SK-N-SH treated with all-trans-retinoic acid at 6 μM for 48 hours (cell line): Measurements from ENCODE around the gene SDCCAG8.

ENCODE experiments used
- ATAC-seq: fragments of 200-7000 bp; cut with Tn5 transposase; 3 replicates; pipeline ENCODE4 v1.9.1; 2020; ENCODE audit warnings: mild to moderate bottlenecking, moderate library complexity
- ARNTL ChIP-seq: fragments of 450-650 bp; formaldehyde crosslinking; IDR thresholded peaks from 2 replicates; pipeline ENCODE4 v1.5.0; 2020; ENCODE audit warnings: low read depth, mild to moderate bottlenecking, moderate library complexity, borderline replicate concordance
- BACH2 ChIP-seq: fragments of 250-450 bp; sonication (Bioruptor Pico); IDR thresholded peaks from 2 replicates; pipeline ENCODE4 v1.9.0; 2021; ENCODE audit warnings: mild to moderate bottlenecking, borderline replicate concordance
- CSDC2 ChIP-seq: fragments of 250-450 bp; sonication (Bioruptor Pico); IDR thresholded peaks from 2 replicates; pipeline ENCODE4 v1.5.0; 2020; ENCODE audit warnings: mild to moderate bottlenecking, moderate library complexity
- GLIS3 ChIP-seq: fragments of 250-450 bp; sonication (Bioruptor Pico); IDR thresholded peaks from 2 replicates; pipeline ENCODE4 v1.5.0; 2020; ENCODE audit warnings: mild to moderate bottlenecking, moderate library complexity
- ISL1 ChIP-seq: fragments of 250-450 bp; sonication (Bioruptor Pico); IDR thresholded peaks from 2 replicates; pipeline ENCODE4 v2.1.2; 2022; ENCODE audit warnings: mild to moderate bottlenecking, moderate library complexity
- OSR1 ChIP-seq: fragments of 250-450 bp; sonication (Bioruptor Pico); IDR thresholded peaks from 2 replicates; pipeline ENCODE4 v1.8.0; 2022; ENCODE audit warnings: moderate library complexity, mild to moderate bottlenecking, inconsistent platforms
- PATZ1 ChIP-seq: fragments of 250-450 bp; sonication (Bioruptor Pico); IDR thresholded peaks from 2 replicates; pipeline ENCODE4 v1.8.0; 2020; ENCODE audit warnings: mild to moderate bottlenecking, moderate library complexity, borderline replicate concordance
- POU6F1 ChIP-seq: fragments of 250-450 bp; sonication (Bioruptor Pico); IDR thresholded peaks from 2 replicates; pipeline ENCODE4 v1.8.0; 2021; ENCODE audit warnings: low read depth, mild to moderate bottlenecking, moderate library complexity, borderline replicate concordance
- PPARA ChIP-seq: fragments of 250-450 bp; sonication (Bioruptor Pico); IDR thresholded peaks from 2 replicates; pipeline ENCODE4 v1.5.0; 2020; ENCODE audit warnings: mild to moderate bottlenecking, borderline replicate concordance
- RARB ChIP-seq: fragments of 250-450 bp; sonication (Bioruptor Pico); IDR thresholded peaks from 2 replicates; pipeline ENCODE4 v1.8.0; 2021; ENCODE audit warnings: mild to moderate bottlenecking, moderate library complexity
- SNAI2 ChIP-seq: fragments of 250-450 bp; sonication (Bioruptor Pico); IDR thresholded peaks from 2 replicates; pipeline ENCODE4 v1.5.0; 2020; ENCODE audit warnings: mild to moderate bottlenecking, moderate library complexity
- TCF4 ChIP-seq: fragments of 250-450 bp; sonication (Bioruptor Pico); IDR thresholded peaks from 2 replicates; pipeline ENCODE4 v1.8.0; 2021; ENCODE audit warnings: mild to moderate bottlenecking, moderate library complexity, borderline replicate concordance
- TOX ChIP-seq: fragments of 250-450 bp; sonication (Bioruptor Pico); IDR thresholded peaks from 2 replicates; pipeline ENCODE4 v1.8.0; 2021; ENCODE audit warnings: mild to moderate bottlenecking, moderate library complexity, borderline replicate concordance
- ZC3H10 ChIP-seq: fragments of 250-450 bp; sonication (Bioruptor Pico); IDR thresholded peaks from 2 replicates; pipeline ENCODE4 v1.5.1; 2021; ENCODE audit warnings: mild to moderate bottlenecking, moderate library complexity
- ZFP3 ChIP-seq: fragments of 250-450 bp; sonication (Bioruptor Pico); IDR thresholded peaks from 2 replicates; pipeline ENCODE4 v1.5.0; 2020; ENCODE audit warnings: mild to moderate bottlenecking, moderate library complexity
- ZFP30 ChIP-seq: fragments of 450-650 bp; formaldehyde crosslinking; IDR thresholded peaks from 2 replicates; pipeline ENCODE4 v1.5.0; 2022; ENCODE audit warnings: mild to moderate bottlenecking, moderate library complexity
- ZNF565 ChIP-seq: fragments of 450-650 bp; formaldehyde crosslinking; conservative IDR thresholded peaks from 2 replicates; pipeline ENCODE4 v1.5.0; 2020; ENCODE audit warnings: low read depth, mild to moderate bottlenecking, moderate library complexity
- ZNF70 ChIP-seq: fragments of 450-650 bp; formaldehyde crosslinking; IDR thresholded peaks from 2 replicates; pipeline ENCODE4 v1.5.0; 2020; ENCODE audit warnings: mild to moderate bottlenecking, moderate library complexity
- ZNF8 ChIP-seq: fragments of 450-650 bp; formaldehyde crosslinking; IDR thresholded peaks from 2 replicates; pipeline ENCODE4 v1.5.0; 2020; ENCODE audit warnings: mild to moderate bottlenecking, moderate library complexity
- TF ChIP-seq, protein P1 (sequence below): fragments of 250-450 bp; sonication (Bioruptor Pico); IDR thresholded peaks from 2 replicates; pipeline ENCODE4 v1.5.1; 2021; ENCODE audit warnings: mild to moderate bottlenecking, moderate library complexity
- TF ChIP-seq, protein P2 (sequence below): fragments of 250-450 bp; sonication (Bioruptor Pico); IDR thresholded peaks from 2 replicates; pipeline ENCODE4 v1.5.1; 2020; ENCODE audit warnings: low read depth, mild to moderate bottlenecking, moderate library complexity

SDCCAG8 gene

GRCh38 chr1:243275316-243275715 lies 19.5 kb downstream of the SDCCAG8 start:
- TF ChIP-seq ARNTL (CRISPR knock-in tag) (no peak), RARB (CRISPR knock-in tag) (no peak), TCF4 (no peak), ZNF8 (CRISPR knock-in tag) (no peak), GLIS3 (no peak), ZNF70 (CRISPR knock-in tag) (no peak), ZFP3 (CRISPR knock-in tag) (no peak), BACH2 (no peak), PATZ1 (CRISPR knock-in tag) (no peak), ZC3H10 (CRISPR knock-in tag) (no peak), ISL1 (CRISPR knock-in tag) (no peak), OSR1 (CRISPR knock-in tag) (no peak)
- TF ChIP-seq, protein P1, sequence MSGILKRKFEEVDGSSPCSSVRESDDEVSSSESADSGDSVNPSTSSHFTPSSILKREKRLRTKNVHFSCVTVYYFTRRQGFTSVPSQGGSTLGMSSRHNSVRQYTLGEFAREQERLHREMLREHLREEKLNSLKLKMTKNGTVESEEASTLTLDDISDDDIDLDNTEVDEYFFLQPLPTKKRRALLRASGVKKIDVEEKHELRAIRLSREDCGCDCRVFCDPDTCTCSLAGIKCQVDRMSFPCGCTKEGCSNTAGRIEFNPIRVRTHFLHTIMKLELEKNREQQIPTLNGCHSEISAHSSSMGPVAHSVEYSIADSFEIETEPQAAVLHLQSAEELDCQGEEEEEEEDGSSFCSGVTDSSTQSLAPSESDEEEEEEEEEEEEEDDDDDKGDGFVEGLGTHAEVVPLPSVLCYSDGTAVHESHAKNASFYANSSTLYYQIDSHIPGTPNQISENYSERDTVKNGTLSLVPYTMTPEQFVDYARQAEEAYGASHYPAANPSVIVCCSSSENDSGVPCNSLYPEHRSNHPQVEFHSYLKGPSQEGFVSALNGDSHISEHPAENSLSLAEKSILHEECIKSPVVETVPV, result no peak
- TF ChIP-seq, protein P2, sequence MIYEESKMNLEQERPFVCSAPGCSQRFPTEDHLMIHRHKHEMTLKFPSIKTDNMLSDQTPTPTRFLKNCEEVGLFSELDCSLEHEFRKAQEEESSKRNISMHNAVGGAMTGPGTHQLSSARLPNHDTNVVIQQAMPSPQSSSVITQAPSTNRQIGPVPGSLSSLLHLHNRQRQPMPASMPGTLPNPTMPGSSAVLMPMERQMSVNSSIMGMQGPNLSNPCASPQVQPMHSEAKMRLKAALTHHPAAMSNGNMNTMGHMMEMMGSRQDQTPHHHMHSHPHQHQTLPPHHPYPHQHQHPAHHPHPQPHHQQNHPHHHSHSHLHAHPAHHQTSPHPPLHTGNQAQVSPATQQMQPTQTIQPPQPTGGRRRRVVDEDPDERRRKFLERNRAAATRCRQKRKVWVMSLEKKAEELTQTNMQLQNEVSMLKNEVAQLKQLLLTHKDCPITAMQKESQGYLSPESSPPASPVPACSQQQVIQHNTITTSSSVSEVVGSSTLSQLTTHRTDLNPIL (CRISPR knock-in tag), result no peak
- no peak for ATAC-seq

DNA sequence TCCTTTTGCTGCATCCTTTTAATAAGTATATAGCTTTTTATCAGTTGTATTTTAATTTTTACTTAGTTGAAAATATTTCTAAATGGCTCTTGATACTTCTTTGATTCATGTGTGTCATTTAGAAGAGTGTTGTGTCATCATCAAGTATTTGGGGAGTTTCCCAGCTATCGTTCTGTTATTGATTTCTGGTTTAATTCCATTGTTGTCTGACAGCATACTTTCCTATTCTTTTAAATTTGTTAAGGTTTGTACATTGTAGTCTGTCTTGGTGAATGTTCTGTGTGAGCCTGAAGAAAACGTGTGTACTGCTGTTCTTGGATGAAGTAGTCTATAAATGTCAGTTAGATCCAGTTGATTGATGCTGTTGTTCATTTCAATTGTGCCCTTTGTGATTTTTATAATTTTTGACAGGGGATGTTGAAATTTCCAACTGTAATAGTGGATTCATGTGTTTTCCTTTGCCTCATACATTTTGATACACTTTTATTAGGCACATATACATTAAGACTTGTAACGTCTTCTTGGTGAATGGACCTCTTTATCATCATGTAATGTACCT lies 24.8 kb downstream of the SDCCAG8 start:
- no peak for ATAC-seq
- TF ChIP-seq PPARA (CRISPR knock-in tag) (no peak), GLIS3 (no peak), PATZ1 (CRISPR knock-in tag) (no peak), RARB (CRISPR knock-in tag) (no peak), ISL1 (CRISPR knock-in tag) (no peak), BACH2 (no peak), TCF4 (no peak), SNAI2 (no peak), ZNF70 (CRISPR knock-in tag) (no peak)
- TF ChIP-seq, all 23 proteins: peak for 0

DNA sequence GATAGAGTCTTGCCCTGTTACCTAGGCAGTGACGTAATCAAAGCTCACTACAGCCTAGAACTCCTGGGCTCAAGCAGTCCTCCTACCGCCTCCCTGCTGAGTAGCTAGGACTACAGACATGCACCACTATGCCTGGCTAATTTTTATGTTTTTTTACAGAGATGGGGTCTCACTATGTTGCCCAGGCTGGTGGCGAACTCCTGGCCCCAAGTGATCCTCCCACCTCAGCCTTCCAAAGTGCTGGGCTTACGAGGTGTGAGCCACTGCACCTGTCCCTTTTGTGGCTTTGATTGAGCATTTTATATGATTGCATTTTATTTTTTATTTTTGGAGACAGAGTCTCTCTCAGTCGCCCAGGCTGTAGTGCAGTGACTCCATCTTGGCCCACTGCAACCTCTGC lies 25.8 kb downstream of the SDCCAG8 start:
- TF ChIP-seq ZNF70 (CRISPR knock-in tag) (no peak), ZC3H10 (CRISPR knock-in tag) (no peak), PPARA (CRISPR knock-in tag) (no peak)
- ATAC-seq, result no peak

GRCh38 chr1:243286409-243287122 lies 30.7 kb downstream of the SDCCAG8 start:
- TF ChIP-seq ZC3H10 (CRISPR knock-in tag) (0 out of 2 replicates have a peak, but pooled peaks have one; percentile 42), CSDC2 (CRISPR knock-in tag) (no peak)
- peak; percentile 66 for ATAC-seq

GRCh38 chr1:243287123-243287460 lies 31.3 kb downstream of the SDCCAG8 start:
- no peak; the same call in 2 of the 3 replicates for ATAC-seq
- TF ChIP-seq PATZ1 (CRISPR knock-in tag) (no peak), CSDC2 (CRISPR knock-in tag) (no peak), POU6F1 (CRISPR knock-in tag) (no peak), ZNF70 (CRISPR knock-in tag) (no peak), ZNF565 (no peak), ZFP30 (CRISPR knock-in tag) (no peak), ZNF8 (CRISPR knock-in tag) (no peak), TOX (CRISPR knock-in tag) (no peak), RARB (CRISPR knock-in tag) (no peak)
